ENCODE measurements around the gene CD300LG.

GRCh38 chr17:43890240-43890639 lies 43.3 kb downstream of the CD300LG start:
- no peak for TF ChIP-seq CTCF (conservative IDR thresholded peaks at IDR 0.05; ENCODE audit: low read depth in 2 of 2)
- no peak for TF ChIP-seq EZH2 (IDR thresholded peaks at IDR 0.05; ENCODE audit: low read depth, unreplicated experiment)
- TF ChIP-seq, protein P1, sequence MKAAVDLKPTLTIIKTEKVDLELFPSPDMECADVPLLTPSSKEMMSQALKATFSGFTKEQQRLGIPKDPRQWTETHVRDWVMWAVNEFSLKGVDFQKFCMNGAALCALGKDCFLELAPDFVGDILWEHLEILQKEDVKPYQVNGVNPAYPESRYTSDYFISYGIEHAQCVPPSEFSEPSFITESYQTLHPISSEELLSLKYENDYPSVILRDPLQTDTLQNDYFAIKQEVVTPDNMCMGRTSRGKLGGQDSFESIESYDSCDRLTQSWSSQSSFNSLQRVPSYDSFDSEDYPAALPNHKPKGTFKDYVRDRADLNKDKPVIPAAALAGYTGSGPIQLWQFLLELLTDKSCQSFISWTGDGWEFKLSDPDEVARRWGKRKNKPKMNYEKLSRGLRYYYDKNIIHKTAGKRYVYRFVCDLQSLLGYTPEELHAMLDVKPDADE (IDR thresholded peaks at IDR 0.05) = no peak
- TF ChIP-seq POLR2AphosphoS5 (IDR thresholded peaks at IDR 0.05; ENCODE audit: low read depth) = no peak
- TF ChIP-seq EZH2phosphoT487 (IDR thresholded peaks at IDR 0.05; ENCODE audit: unreplicated experiment) = no peak
- TF ChIP-seq REST (IDR thresholded peaks at IDR 0.05; ENCODE audit: unreplicated experiment) = no peak
- TF ChIP-seq CREB1 (CRISPR knock-in tag; IDR thresholded peaks at IDR 0.05; ENCODE audit: low read depth) = no peak
- TF ChIP-seq JUNB (IDR thresholded peaks at IDR 0.05; ENCODE audit: unreplicated experiment) = no peak
- TF ChIP-seq ZNF331 (CRISPR knock-in tag; IDR thresholded peaks at IDR 0.05; ENCODE audit: low read depth) = no peak

Data from GM23338 (cell line).